ENCODE data around the gene TCF7L1.

TCF7L1 gene

GRCh38 chr2:85283641-85284040 is 150.4 kb downstream of the TCF7L1 start:
- no peaks in the 10 kb centered on the region for H3K27me3 ChIP-seq (ENCODE audit: control insufficient read depth in 5 of 5, insufficient read depth in 4 of 5, low read length in 5 of 5)
- H3K4me1 ChIP-seq (ENCODE audit: control insufficient read depth in 5 of 5, insufficient read depth in 5 of 5, low read length in 5 of 5) = peaks cover 0 to 11% (median 0%) of the 10 kb centered on the region in 5 donors
- peaks cover 0 to 18% (median 11%) of the 10 kb centered on the region in 5 donors for H3K36me3 ChIP-seq (ENCODE audit: control insufficient read depth in 5 of 5, insufficient read depth in 5 of 5, low read length in 5 of 5)
- H3K4me3 ChIP-seq (ENCODE audit: low read depth in 1 of 5, low read length in 5 of 5) = no peak overlapping the region
- H3K9ac ChIP-seq (ENCODE audit: low read length in 5 of 5) = no peak overlapping the region
- H3K9me3 ChIP-seq (ENCODE audit: control insufficient read depth in 5 of 5, low read length in 5 of 5) = no peaks in the 10 kb centered on the region
- no peak overlapping the region for H3K27ac ChIP-seq (ENCODE audit: low read depth, low read length)

- Histone ChIP-seq H3K4me1 (ENCODE audit: control insufficient read depth in 5 of 5, insufficient read depth in 5 of 5, low read length in 5 of 5) (peaks cover 0 to 18% (median 5%) of the 10 kb centered on the region in 5 donors), H3K4me3 (ENCODE audit: low read depth in 1 of 5, low read length in 5 of 5) (no peak overlapping the region), H3K36me3 (ENCODE audit: control insufficient read depth in 5 of 5, insufficient read depth in 5 of 5, low read length in 5 of 5) (peaks cover 0 to 18% (median 11%) of the 10 kb centered on the region in 5 donors), H3K9ac (ENCODE audit: low read length in 5 of 5) (peak overlapping the region in 1 of 5 donors; percentile 7), H3K9me3 (ENCODE audit: control insufficient read depth in 5 of 5, low read length in 5 of 5) (no peaks in the 10 kb centered on the region), H3K27ac (ENCODE audit: low read depth, low read length) (no peak overlapping the region), H3K27me3 (ENCODE audit: control insufficient read depth in 5 of 5, insufficient read depth in 4 of 5, low read length in 5 of 5) (no peaks in the 10 kb centered on the region)
Measured at GRCh38 chr2:85286918-85287317, 153.7 kb downstream of the TCF7L1 start.

GRCh38 chr2:85287721-85288120 is 154.5 kb downstream of the TCF7L1 start:
- Histone ChIP-seq H3K27ac (ENCODE audit: low read depth, low read length) (no peak overlapping the region), H3K4me3 (ENCODE audit: low read depth in 1 of 5, low read length in 5 of 5) (no peak overlapping the region), H3K27me3 (ENCODE audit: control insufficient read depth in 5 of 5, insufficient read depth in 4 of 5, low read length in 5 of 5) (no peaks in the 10 kb centered on the region)

GRCh38 chr2:85288244-85288725 is 155.1 kb downstream of the TCF7L1 start:
- peaks cover 0 to 21% (median 15%) of the 10 kb centered on the region in 5 donors for H3K36me3 ChIP-seq (ENCODE audit: control insufficient read depth in 5 of 5, insufficient read depth in 5 of 5, low read length in 5 of 5)
- no peaks in the 10 kb centered on the region for H3K9me3 ChIP-seq (ENCODE audit: control insufficient read depth in 5 of 5, low read length in 5 of 5)
- H3K27me3 ChIP-seq (ENCODE audit: control insufficient read depth in 5 of 5, insufficient read depth in 4 of 5, low read length in 5 of 5) = no peaks in the 10 kb centered on the region
- H3K27ac ChIP-seq (ENCODE audit: low read depth, low read length) = no peak overlapping the region
- H3K4me3 ChIP-seq (ENCODE audit: low read depth in 1 of 5, low read length in 5 of 5) = no peak overlapping the region
- H3K9ac ChIP-seq (ENCODE audit: low read length in 5 of 5) = no peak overlapping the region
- H3K4me1 ChIP-seq (ENCODE audit: control insufficient read depth in 5 of 5, insufficient read depth in 5 of 5, low read length in 5 of 5) = peaks cover 0 to 18% (median 5%) of the 10 kb centered on the region in 5 donors

More at GRCh38 chr2:85287721-85288120, 154.5 kb downstream of the TCF7L1 start:
- no peaks in the 10 kb centered on the region for H3K9me3 ChIP-seq (ENCODE audit: control insufficient read depth in 5 of 5, low read length in 5 of 5)
- no peak overlapping the region for H3K9ac ChIP-seq (ENCODE audit: low read length in 5 of 5)
- peaks cover 0 to 18% (median 5%) of the 10 kb centered on the region in 5 donors for H3K4me1 ChIP-seq (ENCODE audit: control insufficient read depth in 5 of 5, insufficient read depth in 5 of 5, low read length in 5 of 5)
- peaks cover 0 to 18% (median 12%) of the 10 kb centered on the region in 5 donors for H3K36me3 ChIP-seq (ENCODE audit: control insufficient read depth in 5 of 5, insufficient read depth in 5 of 5, low read length in 5 of 5)

GRCh38 chr2:85291425-85292023 is 158.3 kb downstream of the TCF7L1 start:
- H3K27ac ChIP-seq (ENCODE audit: low read depth, low read length) = peak overlapping the region; percentile 21
- H3K9ac ChIP-seq (ENCODE audit: low read length in 5 of 5) = no peak overlapping the region
- no peaks in the 10 kb centered on the region for H3K27me3 ChIP-seq (ENCODE audit: control insufficient read depth in 5 of 5, insufficient read depth in 4 of 5, low read length in 5 of 5)
- peaks cover 0 to 15% (median 7%) of the 10 kb centered on the region in 5 donors for H3K4me1 ChIP-seq (ENCODE audit: control insufficient read depth in 5 of 5, insufficient read depth in 5 of 5, low read length in 5 of 5)
- H3K9me3 ChIP-seq (ENCODE audit: control insufficient read depth in 5 of 5, low read length in 5 of 5) = no peaks in the 10 kb centered on the region
- H3K36me3 ChIP-seq (ENCODE audit: control insufficient read depth in 5 of 5, insufficient read depth in 5 of 5, low read length in 5 of 5) = peaks cover 0 to 11% (median 6%) of the 10 kb centered on the region in 5 donors
- peak overlapping the region in 3 of 5 donors; percentile 2 to 12 (median 6) for H3K4me3 ChIP-seq (ENCODE audit: low read depth in 1 of 5, low read length in 5 of 5)

GRCh38 chr2:85302121-85302520 is 168.9 kb downstream of the TCF7L1 start:
- Histone ChIP-seq H3K36me3 (ENCODE audit: control insufficient read depth in 5 of 5, insufficient read depth in 5 of 5, low read length in 5 of 5) (peaks cover 0 to 47% (median 40%) of the 10 kb centered on the region in 5 donors), H3K9ac (ENCODE audit: low read length in 5 of 5) (no peak overlapping the region), H3K9me3 (ENCODE audit: control insufficient read depth in 5 of 5, low read length in 5 of 5) (no peaks in the 10 kb centered on the region), H3K27me3 (ENCODE audit: control insufficient read depth in 5 of 5, insufficient read depth in 4 of 5, low read length in 5 of 5) (no peaks in the 10 kb centered on the region), H3K4me1 (ENCODE audit: control insufficient read depth in 5 of 5, insufficient read depth in 5 of 5, low read length in 5 of 5) (peaks cover 0 to 9% (median 5%) of the 10 kb centered on the region in 5 donors), H3K4me3 (ENCODE audit: low read depth in 1 of 5, low read length in 5 of 5) (no peak overlapping the region), H3K27ac (ENCODE audit: low read depth, low read length) (no peak overlapping the region)

GRCh38 chr2:85303780-85304531 is 170.8 kb downstream of the TCF7L1 start:
- Histone ChIP-seq H3K4me3 (ENCODE audit: low read depth in 1 of 5, low read length in 5 of 5) (no peak overlapping the region), H3K27ac (ENCODE audit: low read depth, low read length) (no peak overlapping the region), H3K27me3 (ENCODE audit: control insufficient read depth in 5 of 5, insufficient read depth in 4 of 5, low read length in 5 of 5) (no peaks in the 10 kb centered on the region), H3K9me3 (ENCODE audit: control insufficient read depth in 5 of 5, low read length in 5 of 5) (no peaks in the 10 kb centered on the region), H3K9ac (ENCODE audit: low read length in 5 of 5) (no peak overlapping the region), H3K36me3 (ENCODE audit: control insufficient read depth in 5 of 5, insufficient read depth in 5 of 5, low read length in 5 of 5) (peaks cover 0 to 58% (median 49%) of the 10 kb centered on the region in 5 donors), H3K4me1 (ENCODE audit: control insufficient read depth in 5 of 5, insufficient read depth in 5 of 5, low read length in 5 of 5) (peaks cover 0 to 19% (median 13%) of the 10 kb centered on the region in 5 donors)

GRCh38 chr2:85307527-85307897 is 174.3 kb downstream of the TCF7L1 start:
- H3K27ac ChIP-seq (ENCODE audit: low read depth, low read length) = no peak overlapping the region
- no peaks in the 10 kb centered on the region for H3K27me3 ChIP-seq (ENCODE audit: control insufficient read depth in 5 of 5, insufficient read depth in 4 of 5, low read length in 5 of 5)
- peak overlapping the region in 1 of 5 donors; percentile 2 for H3K9ac ChIP-seq (ENCODE audit: low read length in 5 of 5)
- H3K4me3 ChIP-seq (ENCODE audit: low read depth in 1 of 5, low read length in 5 of 5) = peak overlapping the region in 1 of 5 donors; percentile 27
- H3K4me1 ChIP-seq (ENCODE audit: control insufficient read depth in 5 of 5, insufficient read depth in 5 of 5, low read length in 5 of 5) = peaks cover 0 to 28% (median 18%) of the 10 kb centered on the region in 5 donors
- no peaks in the 10 kb centered on the region for H3K9me3 ChIP-seq (ENCODE audit: control insufficient read depth in 5 of 5, low read length in 5 of 5)
- H3K36me3 ChIP-seq (ENCODE audit: control insufficient read depth in 5 of 5, insufficient read depth in 5 of 5, low read length in 5 of 5) = peaks cover 0 to 62% (median 60%) of the 10 kb centered on the region in 5 donors

GRCh38 chr2:85308201-85308600 is 175.0 kb downstream of the TCF7L1 start:
- Histone ChIP-seq H3K4me3 (ENCODE audit: low read depth in 1 of 5, low read length in 5 of 5) (no peak overlapping the region), H3K4me1 (ENCODE audit: control insufficient read depth in 5 of 5, insufficient read depth in 5 of 5, low read length in 5 of 5) (peaks cover 0 to 28% (median 18%) of the 10 kb centered on the region in 5 donors), H3K9ac (ENCODE audit: low read length in 5 of 5) (no peak overlapping the region), H3K9me3 (ENCODE audit: control insufficient read depth in 5 of 5, low read length in 5 of 5) (no peaks in the 10 kb centered on the region), H3K27me3 (ENCODE audit: control insufficient read depth in 5 of 5, insufficient read depth in 4 of 5, low read length in 5 of 5) (no peaks in the 10 kb centered on the region), H3K27ac (ENCODE audit: low read depth, low read length) (no peak overlapping the region), H3K36me3 (ENCODE audit: control insufficient read depth in 5 of 5, insufficient read depth in 5 of 5, low read length in 5 of 5) (peaks cover 0 to 58% (median 56%) of the 10 kb centered on the region in 5 donors)
